Inflammatory macrophage treated with lipopolysaccharide for 1 hour (primary cell): Measurements from ENCODE around the gene C2CD4D.
A peak's percentile ranks its signal among the peaks of the same experiment; 100 is the strongest.

ENCODE experiments used
- DNase-seq, 2 donors: peaks; one replicate each; pipeline ENCODE4 v3.0.0-alpha.2; 2020 to 2022

C2CD4D gene

DNA sequence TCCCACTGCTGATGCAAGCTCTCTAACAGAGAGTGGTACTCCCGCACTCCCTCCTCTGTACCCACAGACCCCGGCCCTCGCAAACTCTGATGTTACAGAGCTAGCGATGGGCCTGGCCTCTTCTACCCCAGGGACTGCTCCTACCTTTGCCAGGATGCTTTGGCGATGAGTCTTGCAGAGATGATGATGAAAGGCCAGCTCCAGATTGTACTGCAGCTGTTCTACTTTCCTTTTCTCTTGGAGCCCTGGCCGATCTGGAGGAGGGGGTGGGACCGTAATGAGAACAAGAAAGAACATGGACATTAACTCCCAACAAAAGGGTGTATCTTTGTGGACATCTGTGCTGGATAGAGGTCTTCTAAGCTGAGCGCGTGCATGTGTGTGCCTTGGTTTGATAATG, 28.4 kb downstream of the C2CD4D start:
- no peak for DNase-seq

DNA sequence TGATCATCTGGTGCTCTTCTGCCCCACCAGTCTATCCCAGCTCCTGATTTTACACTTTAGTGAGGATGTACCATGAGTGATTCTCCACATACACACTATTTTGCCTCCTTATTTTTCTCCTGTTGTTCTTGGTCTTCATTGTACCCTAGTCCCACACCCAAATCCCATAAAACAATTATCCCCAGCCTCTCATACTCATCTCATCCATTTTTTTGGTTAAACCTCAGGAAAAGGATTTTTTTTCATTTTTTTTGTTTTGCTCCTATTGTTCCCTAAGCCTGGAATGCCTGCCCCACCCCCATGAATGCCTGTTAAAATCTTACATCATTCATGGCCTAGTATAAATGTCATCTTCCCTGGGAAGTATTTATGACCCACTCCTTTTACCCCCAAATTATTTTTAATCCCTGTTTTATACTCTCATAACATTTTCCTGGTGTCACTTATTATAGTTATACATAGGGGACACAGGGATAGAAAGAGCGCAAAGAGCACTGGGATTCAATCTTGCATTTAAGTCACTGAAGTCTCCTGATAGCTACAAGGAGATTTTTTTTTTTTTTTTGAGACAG, 29.5 kb downstream of the C2CD4D start:
- no peak for DNase-seq

DNA sequence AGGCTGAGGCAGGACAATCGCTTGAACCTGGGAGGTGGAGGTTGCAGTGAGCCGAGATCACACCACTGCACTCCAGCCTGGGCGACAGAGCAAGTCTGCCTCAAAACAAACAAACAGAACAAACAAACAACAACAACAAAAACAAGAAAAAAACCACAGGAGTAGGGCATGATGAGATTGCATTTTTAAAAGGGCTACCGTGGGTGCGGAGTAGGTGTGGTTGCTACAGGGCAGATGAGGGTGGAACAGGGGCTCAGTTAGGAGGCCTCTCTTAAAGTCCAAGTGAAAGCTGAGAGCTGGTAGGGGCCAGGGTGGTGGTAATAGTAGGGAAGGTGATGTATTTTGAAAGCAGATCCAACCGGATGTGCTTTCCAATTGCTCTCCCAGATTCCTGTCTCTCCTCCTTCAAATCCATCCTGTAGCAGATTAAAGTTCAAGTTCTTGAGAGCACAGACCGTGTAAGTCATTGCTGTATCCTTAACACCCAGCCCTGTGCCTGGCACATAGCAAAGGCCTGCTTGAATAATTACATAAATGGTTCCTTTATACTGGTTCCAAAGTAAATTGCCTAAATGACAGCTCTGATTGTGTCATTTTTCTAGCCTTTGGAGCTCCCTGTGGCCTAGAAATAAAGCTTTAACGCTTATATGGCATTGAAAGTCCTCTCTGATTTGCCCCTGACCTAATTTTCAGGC, 30.2 kb downstream of the C2CD4D start:
- no peak for DNase-seq

DNA sequence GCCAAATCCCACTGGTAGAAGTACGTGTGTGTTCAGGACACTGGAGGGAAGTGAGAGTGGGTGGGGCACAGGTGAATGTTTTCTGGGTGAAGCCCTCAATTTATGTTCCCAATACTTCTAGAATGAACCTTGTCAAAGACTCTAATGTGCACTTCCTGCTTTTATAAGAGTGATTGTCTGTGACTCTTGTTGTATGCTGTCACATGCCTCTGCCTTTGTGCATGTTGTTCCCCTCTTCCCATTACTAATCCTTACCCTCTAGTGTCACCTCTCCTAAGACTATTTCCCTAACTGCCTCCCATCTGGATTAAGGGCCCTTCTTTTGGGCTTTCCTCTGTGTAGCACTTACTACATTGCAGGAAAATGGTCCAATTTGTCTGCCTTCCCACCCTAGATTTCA, 31.9 kb downstream of the C2CD4D start:
- peak in 1 of 2 donors; percentile 42 for DNase-seq

DNA sequence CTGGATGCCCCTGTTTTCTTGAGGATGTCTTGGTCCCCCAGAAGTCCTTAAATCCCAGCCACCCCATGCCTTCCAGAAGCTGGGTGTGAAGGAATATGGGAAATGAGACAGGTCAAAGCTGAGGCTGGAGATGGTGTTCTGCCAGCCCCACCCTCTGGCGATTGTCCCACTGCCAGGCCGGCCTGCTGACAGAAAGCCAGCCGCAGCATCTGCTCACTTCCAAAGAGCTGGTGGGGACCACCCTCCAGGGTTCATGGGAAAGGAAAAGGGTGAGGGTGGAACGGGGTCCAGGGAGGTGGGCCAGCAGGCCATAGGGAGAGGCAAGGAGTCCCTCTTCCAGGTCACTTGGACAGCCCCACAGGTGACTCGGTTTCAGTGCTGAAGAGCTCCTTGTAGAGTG, 32.5 kb downstream of the C2CD4D start:
- DNase-seq: no peak

DNA sequence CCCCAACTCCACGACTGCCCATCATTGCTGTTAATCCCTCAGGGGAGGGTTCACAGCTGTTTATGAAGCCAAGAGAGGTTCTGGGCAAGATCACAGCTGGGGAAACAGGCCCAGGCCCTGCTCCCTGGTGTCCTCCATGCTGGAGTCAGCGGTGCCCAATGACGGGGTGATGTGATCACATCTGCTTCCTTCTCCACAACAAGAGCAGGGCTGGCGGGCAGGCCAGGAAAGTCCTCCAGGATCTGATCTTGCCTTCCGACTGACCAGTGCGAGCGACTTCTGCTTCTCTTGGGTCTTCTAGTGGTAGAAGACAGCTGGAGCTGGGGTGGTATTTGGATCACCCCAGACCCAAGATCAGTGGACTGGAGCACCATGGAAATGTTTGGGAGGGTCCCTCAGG, 33.5 kb downstream of the C2CD4D start:
- DNase-seq: no peak

DNA sequence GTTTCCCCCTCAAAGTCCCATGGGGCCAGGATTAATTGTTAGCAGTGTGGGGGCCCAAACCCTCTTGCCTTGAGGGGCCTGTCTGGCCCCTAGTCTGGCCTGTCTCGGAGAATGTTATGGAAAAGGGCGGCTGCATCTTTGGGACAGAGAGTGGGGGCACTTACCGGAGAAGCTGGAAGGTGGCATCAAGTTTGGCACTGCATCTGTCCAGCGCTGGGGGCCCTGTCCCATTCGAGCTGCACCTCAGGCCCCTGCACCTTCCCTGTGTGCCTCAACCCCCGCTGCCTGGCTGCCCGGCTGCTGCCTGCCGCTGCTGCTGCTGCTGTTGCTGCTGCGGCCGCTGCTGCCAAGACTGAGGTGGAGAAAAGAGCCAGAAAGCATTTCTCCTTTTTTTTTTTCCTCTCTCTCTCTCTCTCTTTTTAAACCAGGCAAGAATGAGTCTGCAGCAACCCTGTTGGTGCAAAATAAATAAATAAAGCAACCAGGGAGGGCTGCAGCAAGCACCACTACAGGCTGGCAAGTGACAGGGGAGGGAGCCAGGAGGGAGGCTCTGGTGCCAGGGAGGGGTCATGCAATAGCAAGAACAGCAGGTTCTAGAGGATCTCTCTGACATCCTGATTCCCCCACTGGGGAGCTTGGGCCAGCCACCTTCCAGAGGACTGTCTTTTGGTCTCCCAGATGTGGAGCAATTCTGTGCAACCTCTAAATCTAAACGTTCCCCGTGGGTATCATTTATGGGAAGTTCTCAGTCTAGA, 34.4 kb downstream of the C2CD4D start, which contains the start of gene LINGO4:
LINGO4 (minus strand) TSS at position 354 of the 755 bp plus-strand sequence. CDS start 2,715 bp downstream, outside the sequence.
- no peak for DNase-seq

DNA sequence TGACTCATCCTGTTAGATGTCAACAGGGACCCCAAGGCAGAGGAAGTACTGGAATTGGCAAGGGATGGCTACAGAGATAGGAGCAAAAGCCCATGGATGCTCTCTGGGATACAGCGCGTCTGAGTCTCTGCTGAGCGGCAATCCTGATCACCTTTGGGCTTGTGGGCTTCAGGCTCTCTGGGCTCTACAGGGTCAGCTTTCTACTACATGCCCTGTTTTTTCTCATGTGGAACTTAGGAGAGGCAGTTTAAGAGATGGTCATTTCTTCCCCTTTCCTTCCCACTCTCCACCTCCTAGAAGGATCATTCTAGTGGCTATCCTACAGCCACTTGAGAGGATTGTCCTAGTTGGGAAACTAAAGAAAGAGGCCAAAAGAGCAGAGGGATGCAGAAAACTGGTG, 35.7 kb downstream of the C2CD4D start:
- no peak for DNase-seq

DNA sequence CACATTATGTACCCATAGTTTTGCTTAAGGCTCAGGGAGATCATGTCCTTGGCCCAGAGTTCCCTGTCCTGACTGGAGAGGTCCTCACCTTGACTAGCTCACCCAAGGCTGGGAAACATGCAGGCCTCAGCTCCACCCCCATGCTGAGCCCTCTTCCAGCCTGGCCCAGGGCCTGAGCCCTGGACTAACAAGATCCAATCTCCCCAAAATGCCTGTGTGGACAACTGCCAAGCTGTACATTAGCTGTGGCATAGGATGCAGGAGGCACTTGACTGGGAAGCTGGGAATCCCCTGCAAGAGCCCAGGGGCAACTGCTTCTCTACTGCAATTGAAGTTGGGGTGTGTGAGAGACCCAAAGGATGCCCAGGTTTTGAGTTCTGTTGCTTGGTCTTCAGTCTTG, 36.5 kb downstream of the C2CD4D start:
- DNase-seq: no peak

DNA sequence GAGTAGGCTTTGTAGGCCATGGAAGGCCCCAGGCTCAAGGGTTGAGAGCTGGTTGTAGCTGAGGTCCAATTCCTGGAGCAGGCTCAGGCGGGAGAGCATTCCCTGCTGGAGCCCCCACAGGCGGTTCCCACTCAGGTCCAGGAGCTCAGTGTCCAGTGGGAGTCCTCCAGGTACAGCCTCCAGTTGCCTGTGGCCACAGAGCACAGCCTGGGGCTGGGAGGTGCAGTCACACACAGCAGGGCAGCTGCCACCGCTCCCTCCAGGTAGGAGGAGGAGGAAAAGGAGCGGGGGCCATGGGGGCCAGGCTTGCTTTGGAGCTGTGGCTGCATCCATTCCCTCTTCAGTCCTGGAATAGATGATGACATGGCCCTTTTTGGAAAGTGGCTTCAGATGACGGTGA, 37.2 kb downstream of the C2CD4D start:
- DNase-seq: no peak

DNA sequence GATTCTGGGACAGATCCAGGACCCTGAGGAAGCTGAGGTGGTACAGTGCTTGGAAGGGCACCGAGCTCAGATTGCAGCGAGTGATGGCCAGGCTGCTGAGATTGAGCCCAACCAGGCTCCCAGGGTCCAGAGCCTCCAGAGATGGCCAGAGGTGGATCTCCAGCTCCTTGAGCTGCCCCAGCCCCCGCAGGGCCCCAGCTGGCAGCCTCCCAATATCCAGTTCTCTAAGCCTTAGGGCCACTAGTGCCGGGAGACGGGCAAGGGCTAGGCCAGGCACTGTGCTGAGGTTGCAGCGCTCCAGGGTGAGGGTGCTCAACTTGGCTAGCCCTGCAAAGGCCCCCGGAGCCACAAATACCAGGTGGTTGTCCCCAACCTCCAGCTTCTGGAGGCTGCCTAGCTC, 37.8 kb downstream of the C2CD4D start:
- DNase-seq: no peak

DNA sequence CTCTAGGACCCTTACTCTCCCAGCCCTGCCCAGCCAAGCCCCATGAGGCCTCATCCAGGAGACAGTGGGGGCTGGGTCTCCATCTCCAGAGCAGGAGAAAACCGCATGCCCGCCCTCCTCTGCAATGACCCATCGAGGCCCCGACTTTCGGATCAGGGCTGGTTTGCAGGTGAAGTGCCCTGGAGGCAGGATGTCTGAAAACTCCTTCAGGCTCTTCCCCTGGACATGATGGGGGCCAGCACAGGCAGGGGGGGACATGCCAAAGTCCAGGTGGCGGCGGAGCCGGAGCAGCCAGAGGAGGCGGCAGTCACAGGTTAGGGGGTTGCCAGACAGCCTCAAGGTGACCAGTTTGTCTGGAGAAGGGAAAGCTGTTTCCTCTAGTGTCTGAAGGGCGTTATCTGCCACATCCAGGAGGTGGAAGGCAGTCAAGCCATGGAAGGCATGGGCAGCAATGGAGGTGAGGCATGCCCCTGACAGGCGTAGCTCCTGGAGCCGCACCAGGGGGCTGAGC, 38.3 kb downstream of the C2CD4D start:
- DNase-seq: no peak

DNA sequence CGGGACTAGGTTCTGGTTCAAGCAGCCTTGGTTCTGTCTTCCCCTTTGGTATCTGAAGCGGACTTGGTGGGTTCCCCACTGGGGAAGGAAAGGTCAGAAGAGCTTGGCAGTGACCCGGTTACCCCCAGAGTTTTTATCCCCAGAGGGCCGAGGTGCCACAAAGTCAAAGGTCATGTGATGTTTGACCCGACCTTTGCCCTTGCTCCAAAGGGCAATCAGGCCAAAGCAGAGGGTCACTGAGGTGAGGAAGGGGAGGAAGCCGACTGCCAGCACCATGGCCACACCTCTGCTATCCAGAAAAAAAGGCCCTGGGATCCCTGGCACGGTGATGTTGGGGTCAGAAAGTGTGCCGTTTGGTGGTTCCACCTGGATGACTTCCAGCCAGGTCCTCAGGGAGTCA, 38.8 kb downstream of the C2CD4D start:
- no peak for DNase-seq

DNA sequence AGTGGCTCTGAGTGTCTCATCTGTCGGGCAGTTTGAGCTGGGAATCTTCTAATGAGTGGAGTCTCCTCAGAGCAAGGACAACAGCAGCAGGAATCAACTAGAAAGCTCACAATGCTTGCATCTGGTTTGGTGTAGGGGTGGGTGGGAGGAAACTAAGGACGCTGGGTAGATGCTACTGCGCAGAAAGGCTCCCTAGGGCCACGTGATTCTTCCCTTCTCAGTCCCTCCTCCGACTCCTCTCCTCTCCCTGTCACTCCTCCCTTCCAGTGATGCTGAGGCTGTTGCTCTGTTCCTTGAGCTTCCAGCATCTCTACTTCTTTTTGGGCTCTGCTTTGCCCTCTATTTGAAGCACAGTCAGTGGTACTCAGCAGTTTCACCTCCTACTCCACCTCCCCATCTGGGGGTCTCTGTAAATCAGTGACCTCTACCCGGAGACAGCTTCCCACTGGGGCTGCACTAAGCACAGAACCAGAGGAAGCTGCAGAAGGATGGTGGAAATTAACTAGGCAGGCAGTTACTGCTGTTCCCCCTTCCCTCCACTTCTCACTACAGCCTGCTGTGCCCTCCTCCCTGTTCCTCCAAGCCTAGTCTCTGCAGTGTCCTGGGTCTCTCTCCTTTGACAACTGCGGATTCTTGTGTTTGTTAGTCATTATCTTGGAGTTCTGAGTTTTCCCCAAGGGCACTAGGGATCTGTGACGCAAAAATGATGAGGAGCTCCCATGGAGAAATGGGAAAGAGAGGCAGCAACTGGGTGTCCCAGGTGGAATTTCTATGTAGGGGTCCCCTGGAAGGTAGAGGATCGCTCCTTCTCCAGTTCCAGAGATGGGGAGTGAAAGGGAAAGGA, 40.2 kb downstream of the C2CD4D start:
- DNase-seq: no peak

DNA sequence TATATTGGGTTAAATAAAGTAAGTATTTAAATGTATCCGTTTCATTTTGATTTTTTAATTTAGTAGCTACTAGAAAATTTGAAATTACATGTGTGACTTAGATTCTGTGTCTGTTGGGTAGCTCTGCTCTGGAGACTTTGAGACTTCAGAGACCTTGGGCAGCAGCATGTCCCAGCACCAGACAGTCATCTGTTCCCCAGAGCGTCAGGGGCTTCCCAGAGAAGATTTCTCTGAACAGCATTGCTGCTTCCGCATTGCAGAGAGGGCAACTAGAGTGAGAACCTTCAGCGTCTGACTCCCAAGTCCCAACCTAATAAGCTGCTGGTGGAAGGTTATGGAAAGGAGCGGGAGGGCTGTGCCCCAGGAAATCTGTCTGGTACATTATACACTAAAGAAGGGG, 41.0 kb downstream of the C2CD4D start:
- DNase-seq: no peak

DNA sequence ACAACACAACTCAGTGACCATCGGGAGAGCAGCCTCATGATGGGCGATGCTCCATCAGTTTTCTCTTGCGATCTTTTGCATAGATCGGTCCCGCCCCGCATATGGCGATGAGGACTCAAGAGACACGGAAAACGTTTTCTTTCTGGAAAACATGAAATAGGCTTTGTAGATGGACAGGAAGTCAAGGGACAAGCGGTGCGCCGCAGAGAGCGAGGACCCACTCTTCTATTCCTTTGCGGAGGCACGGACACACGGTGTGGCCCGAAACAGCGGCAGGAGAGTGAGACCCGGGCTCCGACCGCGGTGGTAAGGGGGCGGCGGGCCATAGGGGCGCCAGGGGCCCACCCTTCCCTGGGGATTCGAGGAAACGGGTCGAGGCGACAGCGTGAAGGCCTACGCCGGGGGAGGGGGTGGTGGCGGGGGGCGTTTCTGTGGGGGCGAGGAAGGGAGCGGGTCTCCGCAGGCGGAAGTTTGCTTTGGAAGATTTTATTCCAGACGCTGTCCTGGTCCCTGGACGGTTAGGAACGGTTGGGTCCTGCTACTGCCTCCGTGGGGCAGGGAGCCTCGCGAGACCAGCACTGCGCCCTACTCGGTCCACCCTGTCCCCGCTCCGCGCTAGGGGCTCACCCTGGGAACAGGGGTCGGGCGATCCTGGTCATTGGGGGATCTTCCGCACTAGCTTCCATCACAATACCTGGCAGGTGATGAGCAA, 48.5 kb downstream of the C2CD4D start:
- DNase-seq: peak in 1 of 2 donors; percentile 21

DNA sequence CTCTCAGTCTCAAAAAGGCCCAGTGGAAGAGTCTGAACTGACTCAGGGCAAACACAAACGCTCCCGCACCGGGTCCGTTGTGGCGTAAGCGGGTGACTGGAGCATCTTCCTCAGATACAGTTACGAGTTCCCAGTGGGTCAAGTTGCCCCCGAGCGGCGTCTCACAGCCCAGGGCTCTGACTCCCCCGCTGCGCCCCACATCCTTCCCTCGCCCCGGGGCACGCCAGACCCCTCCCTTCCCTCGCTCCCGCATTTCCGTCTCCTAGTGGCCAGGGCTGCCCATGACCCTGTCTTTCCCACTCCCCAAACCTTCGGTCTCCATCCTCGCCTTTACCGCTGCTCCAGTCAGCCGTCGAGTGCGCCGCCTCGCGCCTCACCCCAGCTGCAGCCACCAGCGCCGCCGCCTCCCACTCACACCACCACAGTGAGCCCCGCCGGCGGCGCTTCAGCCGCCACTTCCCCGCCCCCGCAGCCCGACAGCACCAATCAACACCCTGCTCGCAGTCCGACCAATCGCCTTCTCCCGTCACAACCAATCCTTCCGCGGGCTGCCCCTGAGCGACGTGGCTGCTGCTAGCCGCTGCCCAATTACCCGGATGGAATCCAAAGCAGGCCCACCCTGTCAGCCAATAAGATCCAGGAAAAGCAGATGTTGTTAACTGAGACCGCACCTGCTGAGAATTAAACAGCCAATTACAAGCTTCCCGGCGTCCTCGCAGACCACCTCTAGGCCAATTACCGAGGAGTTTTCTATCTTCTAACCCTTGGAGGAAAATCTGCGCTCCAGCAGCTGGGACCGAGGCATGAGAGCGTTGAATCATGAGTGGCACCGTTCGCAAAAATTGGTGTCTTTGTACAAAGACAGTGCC, 49.3 kb downstream of the C2CD4D start, which contains the start of gene TDRKH:
TDRKH (minus strand) TSS at position 430 of the 869 bp plus-strand sequence. CDS start 7,478 bp downstream, outside the sequence.
- DNase-seq: peak; percentile 98 to 99
